Measurements from ENCODE around the gene WDR5.

Gene WDR5

GRCh38 chr9:134189470-134190231, 53.8 kb downstream of the WDR5 start:
- DNase-seq = no peak

GRCh38 chr9:134190232-134191121, 54.6 kb downstream of the WDR5 start:
- DNase-seq = no peak

GRCh38 chr9:134191455-134192209, 55.8 kb downstream of the WDR5 start:
- DNase-seq = no peak

DNA sequence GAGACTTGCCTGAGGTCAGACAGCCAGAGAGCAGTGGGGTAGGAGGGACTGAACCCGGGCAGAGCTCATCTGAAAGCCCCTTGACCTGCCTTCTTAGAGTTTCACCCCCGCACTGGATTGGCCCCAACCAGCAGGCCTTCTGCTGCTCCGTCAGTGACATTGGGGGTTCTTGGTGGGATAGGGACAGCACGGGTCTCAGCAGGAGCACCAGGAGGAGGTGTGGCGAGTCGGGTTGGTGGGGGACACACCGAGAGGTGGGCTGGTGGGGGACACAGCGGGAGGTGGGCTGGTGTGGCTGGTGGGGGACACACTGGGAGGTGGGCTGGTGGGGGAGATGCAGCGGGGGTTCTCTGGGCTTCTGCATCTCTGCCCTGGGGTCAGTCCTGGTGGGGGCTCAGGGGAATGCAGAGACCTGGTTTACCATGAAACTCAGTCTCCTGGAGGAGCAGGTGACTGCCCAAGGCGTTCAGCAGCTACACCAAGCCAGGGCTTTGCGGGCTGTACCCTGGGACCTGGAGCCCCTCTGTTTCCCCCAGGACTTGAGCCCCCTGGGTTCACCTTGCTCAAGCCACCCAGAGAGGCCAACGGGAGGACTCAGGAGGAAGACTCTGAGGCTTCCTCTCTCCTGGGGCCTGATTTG, 56.5 kb downstream of the WDR5 start:
- DNase-seq = no peak

GRCh38 chr9:134192951-134193731, 57.3 kb downstream of the WDR5 start:
- no peak for DNase-seq

DNA sequence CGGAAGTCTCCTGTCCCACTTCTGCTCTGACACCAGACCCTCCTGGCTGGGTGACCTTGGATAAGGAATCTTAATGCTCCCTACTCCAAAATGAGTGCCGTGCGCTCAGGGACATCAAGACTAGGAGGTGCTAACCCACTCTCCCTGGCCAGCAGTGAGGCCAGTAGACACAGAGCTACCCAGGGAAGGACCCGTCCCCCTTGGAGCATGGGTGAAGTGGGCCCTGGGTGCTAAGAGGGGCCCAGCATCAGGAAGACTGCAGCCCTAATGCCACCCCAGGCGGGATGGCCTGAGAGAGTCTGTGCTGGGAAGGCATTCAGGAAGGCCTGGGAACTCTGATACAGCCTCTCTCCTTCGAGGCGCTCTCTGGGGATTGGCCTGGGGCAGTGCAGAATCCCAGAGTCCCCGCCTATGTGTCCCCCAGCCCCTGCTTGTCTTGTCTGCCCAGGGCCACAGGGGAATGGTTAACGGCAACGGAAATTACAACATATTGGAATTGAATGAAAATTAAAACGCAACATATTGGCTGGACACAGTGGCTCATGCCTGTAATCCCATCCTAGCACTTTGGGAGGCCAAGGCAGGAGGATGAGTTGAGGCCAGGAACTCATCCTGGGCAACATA, 58.1 kb downstream of the WDR5 start:
- no peak for DNase-seq

DNA sequence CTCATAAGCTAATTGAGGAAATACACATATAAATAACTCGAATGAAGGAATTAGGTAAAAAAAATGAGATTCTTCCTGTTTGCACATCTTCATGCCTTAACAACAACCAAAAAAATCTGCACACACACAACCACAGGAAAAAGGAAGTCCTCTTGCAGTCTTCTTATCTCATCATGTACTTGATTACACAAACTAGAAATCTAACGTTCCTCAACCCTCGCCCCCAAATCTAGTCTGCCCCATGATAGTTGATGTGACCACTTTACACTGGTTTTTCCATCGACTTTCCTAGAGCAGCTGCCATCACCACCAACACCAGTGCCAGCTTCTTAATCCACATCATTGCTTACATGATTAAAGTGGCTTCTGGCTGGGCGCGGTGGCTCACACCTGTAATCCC, 59.7 kb downstream of the WDR5 start:
- DNase-seq = no peak

GRCh38 chr9:134196911-134197310, 61.0 kb downstream of the WDR5 start:
- DNase-seq = no peak

DNA sequence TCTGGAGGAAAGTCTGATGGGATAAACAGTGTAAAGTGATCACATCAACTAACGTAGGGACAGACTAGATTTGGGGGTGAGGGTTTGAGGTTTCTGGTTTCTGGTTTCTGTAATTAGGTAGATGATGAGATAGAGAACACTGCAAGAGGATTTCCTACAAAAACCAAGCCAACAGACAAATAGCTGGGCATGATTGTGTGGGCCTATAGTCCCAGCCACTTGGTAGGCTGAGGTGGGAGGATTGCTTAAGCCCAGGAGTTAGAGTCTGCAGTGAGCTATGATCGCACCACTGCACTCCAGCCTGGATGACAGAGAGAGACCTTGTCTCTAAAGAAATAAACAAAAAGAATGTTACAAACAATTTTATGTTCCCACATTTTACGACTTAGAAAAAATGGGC, 62.9 kb downstream of the WDR5 start:
- no peak for DNase-seq

GRCh38 chr9:134200730-134201129, 64.8 kb downstream of the WDR5 start:
- DNase-seq = no peak

DNA sequence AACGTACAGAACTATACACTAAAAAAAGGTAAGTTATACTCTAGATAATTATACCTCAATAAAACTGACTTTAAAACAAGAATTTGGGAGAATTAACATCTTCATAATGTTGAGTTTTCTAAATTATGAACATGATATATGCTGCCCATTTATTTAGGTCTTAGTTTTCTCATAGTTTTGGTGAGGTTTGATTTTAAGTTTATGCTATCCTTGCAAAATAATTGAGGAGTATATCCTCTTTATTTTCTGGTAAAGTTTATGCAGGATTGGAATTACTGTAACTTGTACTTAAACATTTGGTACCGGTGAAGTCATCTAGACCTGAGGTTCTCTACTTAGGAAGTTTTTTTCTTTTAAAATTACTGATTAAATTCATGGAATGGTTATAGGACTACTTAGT, 67.3 kb downstream of the WDR5 start:
- no peak for DNase-seq

DNA sequence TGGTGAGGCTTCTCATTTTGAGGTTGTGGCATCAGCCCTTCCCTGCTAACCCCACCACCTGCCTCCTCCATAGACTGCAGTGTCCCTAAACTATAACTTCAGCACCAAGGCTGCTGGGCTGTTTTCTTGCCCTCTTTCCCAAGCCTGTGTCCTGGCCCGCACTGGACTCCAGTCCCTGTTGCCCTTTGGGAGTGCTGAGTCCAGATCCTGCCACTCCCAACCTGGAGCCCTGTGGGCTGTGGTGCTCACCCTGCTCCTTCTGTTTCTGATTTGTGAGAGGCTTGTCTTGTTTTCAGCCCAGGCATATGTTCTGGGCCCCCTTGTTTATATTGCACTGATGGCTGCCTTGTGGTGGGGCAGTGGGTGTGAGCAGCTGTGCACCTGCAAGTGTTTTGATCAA, 68.2 kb downstream of the WDR5 start:
- no peak for DNase-seq

DNA sequence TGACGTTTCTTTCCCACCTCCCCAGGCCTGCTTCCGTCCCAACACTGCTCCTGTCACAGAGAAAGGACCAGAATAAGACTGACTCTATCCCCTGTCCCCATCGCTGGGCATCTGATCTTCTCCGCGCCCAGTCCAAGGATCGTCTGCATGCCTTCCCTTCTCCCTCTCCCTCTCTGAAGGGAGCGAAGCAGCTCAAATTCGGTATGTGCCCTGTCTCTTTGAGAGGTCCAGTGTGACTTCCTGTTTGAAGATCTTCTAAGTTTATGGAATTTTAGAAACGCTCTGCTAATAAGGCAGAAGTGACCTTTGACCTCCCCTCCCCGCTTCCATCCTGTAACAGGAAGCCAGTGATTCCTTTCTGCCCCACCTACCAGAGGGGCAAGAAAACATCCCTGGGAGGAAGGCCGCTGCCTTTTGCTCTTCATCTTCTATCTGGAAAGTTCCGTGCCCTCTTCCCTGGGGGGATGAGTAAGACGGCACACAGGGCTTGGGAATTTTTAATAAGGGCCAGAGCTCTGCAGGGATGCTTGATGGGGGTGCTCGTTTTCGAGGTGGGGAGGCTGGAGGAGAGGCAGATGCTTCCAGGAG, 69.2 kb downstream of the WDR5 start:
- DNase-seq = no peak

DNA sequence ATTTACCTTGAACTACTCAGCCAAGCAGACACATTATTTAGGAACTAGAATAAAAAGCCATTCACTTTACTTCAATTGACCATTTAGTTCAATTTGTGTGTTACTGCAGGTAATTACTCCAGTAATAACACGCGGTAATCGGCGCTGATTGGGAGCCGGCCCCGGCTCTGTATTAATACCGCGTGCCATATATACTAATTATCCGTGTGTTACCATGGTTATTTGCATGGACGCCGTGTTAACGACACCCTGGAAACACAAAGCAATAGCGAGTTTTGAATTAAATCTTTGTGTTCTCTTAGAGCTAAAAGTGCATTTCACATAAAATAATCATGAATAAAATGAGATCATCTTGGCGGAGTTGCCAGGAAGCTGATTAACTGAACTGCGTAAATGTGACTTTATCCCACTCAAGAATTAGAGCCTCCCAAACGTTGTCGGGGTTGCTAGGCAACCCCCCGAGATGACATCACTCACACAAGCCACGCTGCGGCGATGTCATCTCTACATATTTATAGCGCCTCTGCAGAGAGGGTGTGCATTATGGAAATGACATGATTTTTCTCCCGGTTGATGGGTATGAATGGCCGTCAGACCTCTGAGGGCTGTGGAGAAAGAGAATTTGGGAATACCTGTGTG, 69.9 kb downstream of the WDR5 start:
- peak; percentile 35 to 46 for DNase-seq

GRCh38 chr9:134206311-134207300, 70.7 kb downstream of the WDR5 start:
- DNase-seq = no peak

DNA sequence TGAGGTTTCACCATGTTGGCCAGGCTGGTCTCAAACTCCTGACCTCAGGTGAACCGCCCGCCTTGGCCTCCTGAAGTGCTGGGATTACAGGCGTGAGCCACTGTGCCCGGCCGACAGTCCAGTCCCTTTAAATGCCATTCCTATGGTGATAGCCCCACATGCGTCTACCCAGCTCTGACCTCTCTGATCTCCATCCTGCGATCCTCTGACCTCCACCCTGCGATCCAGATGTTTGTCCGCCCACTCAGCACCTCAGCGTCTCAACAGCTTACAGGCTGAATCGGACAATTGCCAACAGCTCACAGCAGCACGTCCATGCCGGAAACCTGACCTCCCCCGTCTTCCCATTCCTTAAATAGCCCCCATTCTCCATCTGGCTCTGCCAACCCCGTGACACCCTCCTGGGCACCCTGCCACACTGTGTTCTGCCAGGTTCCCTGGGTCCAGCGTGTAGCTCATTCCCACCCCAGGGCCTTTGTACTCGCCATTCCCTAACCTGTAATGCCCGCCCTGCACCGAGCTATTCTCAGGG, 72.5 kb downstream of the WDR5 start:
- DNase-seq = no peak

GRCh38 chr9:134208981-134209725, 73.3 kb downstream of the WDR5 start:
- no peak for DNase-seq

Data from hippocampal formation (tissue), 2 donors.